ENCODE data around the gene SFSWAP.

DNA sequence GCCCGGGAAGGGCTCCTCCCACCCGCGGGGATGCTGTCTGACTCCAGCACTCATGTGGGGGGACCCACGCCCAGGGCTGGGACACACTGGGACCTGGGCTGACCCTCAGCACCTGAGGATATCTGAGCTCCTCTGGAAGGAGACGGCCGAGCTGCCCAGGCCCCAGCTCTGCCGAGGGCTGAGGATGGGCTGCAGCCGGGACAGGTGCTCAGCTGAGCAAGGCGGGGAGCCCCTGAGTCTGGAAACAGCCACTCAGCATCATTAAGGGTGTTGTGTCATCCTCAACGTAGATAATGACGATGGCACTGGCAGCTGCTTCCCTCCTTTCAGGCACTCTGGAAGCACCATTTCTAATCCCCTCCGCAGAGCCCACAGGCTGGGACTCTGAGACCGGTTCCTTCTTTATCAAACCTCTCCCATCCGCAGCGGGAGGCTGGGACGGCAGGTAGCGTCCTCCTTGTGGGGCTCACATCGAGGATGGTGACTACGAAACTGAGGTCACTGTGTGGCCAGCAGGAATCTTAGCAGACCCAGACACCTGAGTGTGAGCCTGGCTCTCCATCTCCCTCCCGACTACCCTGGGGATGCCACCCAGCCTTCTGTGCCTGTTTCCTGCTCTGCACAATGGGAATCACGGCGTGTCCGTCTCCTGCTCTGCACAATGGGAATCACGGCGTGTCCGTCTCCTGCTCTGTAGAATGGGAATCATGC lies 26.7 kb upstream of the SFSWAP start:
- TF ChIP-seq POLR2A (IDR thresholded peaks at IDR 0.05; ENCODE audit: borderline replicate concordance, extremely low read depth, insufficient read depth, insufficient read length), result no peak
- TF ChIP-seq, protein P1, sequence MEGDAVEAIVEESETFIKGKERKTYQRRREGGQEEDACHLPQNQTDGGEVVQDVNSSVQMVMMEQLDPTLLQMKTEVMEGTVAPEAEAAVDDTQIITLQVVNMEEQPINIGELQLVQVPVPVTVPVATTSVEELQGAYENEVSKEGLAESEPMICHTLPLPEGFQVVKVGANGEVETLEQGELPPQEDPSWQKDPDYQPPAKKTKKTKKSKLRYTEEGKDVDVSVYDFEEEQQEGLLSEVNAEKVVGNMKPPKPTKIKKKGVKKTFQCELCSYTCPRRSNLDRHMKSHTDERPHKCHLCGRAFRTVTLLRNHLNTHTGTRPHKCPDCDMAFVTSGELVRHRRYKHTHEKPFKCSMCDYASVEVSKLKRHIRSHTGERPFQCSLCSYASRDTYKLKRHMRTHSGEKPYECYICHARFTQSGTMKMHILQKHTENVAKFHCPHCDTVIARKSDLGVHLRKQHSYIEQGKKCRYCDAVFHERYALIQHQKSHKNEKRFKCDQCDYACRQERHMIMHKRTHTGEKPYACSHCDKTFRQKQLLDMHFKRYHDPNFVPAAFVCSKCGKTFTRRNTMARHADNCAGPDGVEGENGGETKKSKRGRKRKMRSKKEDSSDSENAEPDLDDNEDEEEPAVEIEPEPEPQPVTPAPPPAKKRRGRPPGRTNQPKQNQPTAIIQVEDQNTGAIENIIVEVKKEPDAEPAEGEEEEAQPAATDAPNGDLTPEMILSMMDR (IDR thresholded peaks at IDR 0.05 in 2 of 3, conservative IDR thresholded peaks at IDR 0.05 in 1 of 3; ENCODE audit: borderline replicate concordance in 1 of 3, insufficient read depth in 1 of 3, low read depth in 2 of 3, low read length in 2 of 3), result no peak
- no peak for TF ChIP-seq SIN3A (IDR thresholded peaks at IDR 0.05; ENCODE audit: low read depth)
- TF ChIP-seq EZH2 (IDR thresholded peaks at IDR 0.05), result no peak
- no peak for TF ChIP-seq ZFX (IDR thresholded peaks at IDR 0.05)
- TF ChIP-seq REST (IDR thresholded peaks at IDR 0.05; ENCODE audit: low read depth), result no peak
- TF ChIP-seq ELF1 (IDR thresholded peaks at IDR 0.05; ENCODE audit: borderline replicate concordance, low read depth), result no peak
- TF ChIP-seq SP1 (IDR thresholded peaks at IDR 0.05; ENCODE audit: low read depth), result no peak
- TF ChIP-seq TCF7L2 (IDR thresholded peaks at IDR 0.05; ENCODE audit: borderline replicate concordance, extremely low read depth, insufficient read depth, insufficient read length), result no peak
- no peak for TF ChIP-seq ZNF274 (IDR thresholded peaks at IDR 0.05; ENCODE audit: low read depth, low read length)
